ENCODE data around the gene LRRC32. TPM values are rescaled to one million over a fixed set of nuclear protein-coding genes. Genes with fewer than 3 reads are reported as not detected.
"Not testable (repeated sequence)": the region's sequence is repeated elsewhere in the genome, so short reads cannot be mapped to it uniquely, and the experiment has no call there.

LRRC32 gene
- total RNA-seq, 2 experiments from 2014 or later: 1.8 to 2.4 TPM

DNA sequence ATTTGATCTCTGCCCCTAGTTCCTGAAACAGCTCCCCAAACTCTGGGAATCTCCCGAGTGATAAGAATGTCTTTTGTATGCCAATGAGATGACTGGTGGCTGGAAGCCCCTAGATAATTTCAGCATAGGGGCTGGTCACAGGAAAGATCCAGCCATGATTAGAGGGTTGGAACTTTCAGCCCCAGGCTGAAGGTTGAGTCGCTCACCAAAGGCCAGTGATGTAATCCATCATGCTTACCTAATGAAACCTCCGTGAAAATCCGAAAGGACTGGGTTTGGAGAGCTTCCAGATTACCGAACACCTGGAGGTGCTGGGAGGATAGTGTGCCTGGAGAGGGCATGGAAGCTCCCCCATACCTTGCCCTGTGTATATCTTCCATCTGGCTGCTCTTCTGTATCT lies 26.0 kb downstream of the LRRC32 start:
- no peak overlapping the region for H3K4me3 Mint-ChIP-seq
- Histone ChIP-seq H3K4me1 (ENCODE audit: insufficient read depth, low read length) (no peaks in the 10 kb centered on the region), H3K36me3 (ENCODE audit: insufficient read depth, low read length) (no peaks in the 10 kb centered on the region), H3K4me3 (ENCODE audit: low read length) (no peak overlapping the region), H3K27me3 (ENCODE audit: control insufficient read depth in 1 of 2, insufficient read depth in 2 of 2, low read length in 2 of 2) (peaks cover 0 to 7% of the 10 kb centered on the region in 2 experiments), H3K9me3 (ENCODE audit: control insufficient read depth in 1 of 2, insufficient read depth in 1 of 2, low read length in 2 of 2) (peaks cover 6 to 11% of the 10 kb centered on the region in 2 experiments), H3K27ac (ENCODE audit: low read depth in 1 of 2, low read length in 2 of 2) (no peak overlapping the region)
- ATAC-seq (ENCODE audit: poor library complexity) (no peak), DNase-seq (no peak)
- TF ChIP-seq, protein P1, sequence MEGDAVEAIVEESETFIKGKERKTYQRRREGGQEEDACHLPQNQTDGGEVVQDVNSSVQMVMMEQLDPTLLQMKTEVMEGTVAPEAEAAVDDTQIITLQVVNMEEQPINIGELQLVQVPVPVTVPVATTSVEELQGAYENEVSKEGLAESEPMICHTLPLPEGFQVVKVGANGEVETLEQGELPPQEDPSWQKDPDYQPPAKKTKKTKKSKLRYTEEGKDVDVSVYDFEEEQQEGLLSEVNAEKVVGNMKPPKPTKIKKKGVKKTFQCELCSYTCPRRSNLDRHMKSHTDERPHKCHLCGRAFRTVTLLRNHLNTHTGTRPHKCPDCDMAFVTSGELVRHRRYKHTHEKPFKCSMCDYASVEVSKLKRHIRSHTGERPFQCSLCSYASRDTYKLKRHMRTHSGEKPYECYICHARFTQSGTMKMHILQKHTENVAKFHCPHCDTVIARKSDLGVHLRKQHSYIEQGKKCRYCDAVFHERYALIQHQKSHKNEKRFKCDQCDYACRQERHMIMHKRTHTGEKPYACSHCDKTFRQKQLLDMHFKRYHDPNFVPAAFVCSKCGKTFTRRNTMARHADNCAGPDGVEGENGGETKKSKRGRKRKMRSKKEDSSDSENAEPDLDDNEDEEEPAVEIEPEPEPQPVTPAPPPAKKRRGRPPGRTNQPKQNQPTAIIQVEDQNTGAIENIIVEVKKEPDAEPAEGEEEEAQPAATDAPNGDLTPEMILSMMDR (IDR thresholded peaks at IDR 0.05): no peak
- no peaks in the 10 kb centered on the region for H3K4me1 Mint-ChIP-seq (ENCODE audit: low read depth)
- H3K27me3 Mint-ChIP-seq: peaks cover 64% of the 10 kb centered on the region
- no peaks in the 10 kb centered on the region for H3K9me3 Mint-ChIP-seq
- no peaks in the 10 kb centered on the region for H3K36me3 Mint-ChIP-seq (ENCODE audit: low read depth)
- no peak overlapping the region for H3K27ac Mint-ChIP-seq
- CTCF ChIA-PET: no interaction called here
- intact Hi-C loops (cut with DNase I, micrococcal nuclease): no loop called here
- POLR2A ChIA-PET: no interaction called here

DNA sequence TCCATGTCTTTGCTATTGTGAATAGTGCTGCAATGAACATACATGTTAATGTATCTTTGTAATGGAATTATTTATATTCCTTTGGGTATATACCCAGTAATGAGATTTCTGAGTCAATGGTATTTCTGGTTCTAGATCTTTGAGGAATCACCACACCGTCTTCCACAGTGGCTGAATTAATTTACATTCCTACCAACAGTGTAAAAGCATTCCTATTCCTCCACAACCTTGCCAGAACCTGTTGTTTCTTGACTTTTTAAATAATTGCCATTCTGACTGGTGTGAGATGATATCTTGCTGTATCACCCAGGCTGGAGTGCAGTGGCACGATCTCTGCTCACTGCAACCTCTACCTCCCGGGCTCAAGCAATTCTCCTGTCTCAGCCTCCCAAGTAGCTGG lies 26.8 kb downstream of the LRRC32 start:
- DNase-seq; H3K9me3 Mint-ChIP-seq; H3K4me1 ChIP-seq (ENCODE audit: insufficient read depth, low read length); H3K27me3 ChIP-seq (ENCODE audit: control insufficient read depth in 1 of 2, insufficient read depth in 2 of 2, low read length in 2 of 2); H3K4me1 Mint-ChIP-seq (ENCODE audit: low read depth); CTCF ChIA-PET; H3K27ac Mint-ChIP-seq; POLR2A ChIA-PET; H3K4me3 ChIP-seq (ENCODE audit: low read length); H3K36me3 Mint-ChIP-seq (ENCODE audit: low read depth); intact Hi-C loops (cut with DNase I, micrococcal nuclease); H3K4me3 Mint-ChIP-seq; H3K27ac ChIP-seq (ENCODE audit: low read depth in 1 of 2, low read length in 2 of 2); H3K36me3 ChIP-seq (ENCODE audit: insufficient read depth, low read length); ATAC-seq (ENCODE audit: poor library complexity): not testable (repeated sequence)
- peaks cover 7 to 11% of the 10 kb centered on the region in 2 experiments for H3K9me3 ChIP-seq (ENCODE audit: control insufficient read depth in 1 of 2, insufficient read depth in 1 of 2, low read length in 2 of 2)
- H3K27me3 Mint-ChIP-seq: peaks cover 68% of the 10 kb centered on the region

DNA sequence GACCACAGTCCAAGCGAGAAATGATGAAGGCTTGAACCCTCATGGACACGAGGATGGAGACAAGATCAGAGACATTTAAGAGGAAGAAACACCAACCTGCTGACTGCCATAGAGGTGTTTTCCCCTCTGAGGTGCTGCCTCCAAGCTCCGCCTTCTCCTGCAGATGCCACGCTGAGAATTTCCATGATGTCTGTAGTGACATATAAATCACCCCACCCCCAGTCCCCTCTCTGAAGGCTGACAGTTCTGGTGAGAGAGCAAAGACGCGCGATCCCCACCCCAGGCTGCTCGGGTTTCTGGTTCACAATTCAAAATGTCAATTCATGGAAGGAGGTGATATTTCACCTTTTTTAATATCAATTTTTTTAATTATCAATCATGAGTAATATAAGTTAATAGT lies 28.2 kb downstream of the LRRC32 start:
- ChIA-PET CTCF (no interaction called here), POLR2A (no interaction called here)
- no peaks in the 10 kb centered on the region for H3K4me1 ChIP-seq (ENCODE audit: insufficient read depth, low read length)
- DNase-seq (peak in 3 of 14 experiments; percentile 19 to 52 (median 44)), ATAC-seq (ENCODE audit: poor library complexity) (peak; percentile 26)
- H3K9me3 ChIP-seq (ENCODE audit: control insufficient read depth in 1 of 2, insufficient read depth in 1 of 2, low read length in 2 of 2): peaks cover 5 to 10% of the 10 kb centered on the region in 2 experiments
- H3K4me1 Mint-ChIP-seq (ENCODE audit: low read depth): no peaks in the 10 kb centered on the region
- H3K27ac ChIP-seq (ENCODE audit: low read depth in 1 of 2, low read length in 2 of 2): no peak overlapping the region
- H3K4me3 Mint-ChIP-seq: no peak overlapping the region
- no peaks in the 10 kb centered on the region for H3K9me3 Mint-ChIP-seq
- H3K27me3 ChIP-seq (ENCODE audit: control insufficient read depth in 1 of 2, insufficient read depth in 2 of 2, low read length in 2 of 2): peaks cover 2 to 7% of the 10 kb centered on the region in 2 experiments
- H3K27me3 Mint-ChIP-seq: peaks cover 67% of the 10 kb centered on the region
- TF ChIP-seq, protein P1 (IDR thresholded peaks at IDR 0.05): no peak
- no peak overlapping the region for H3K27ac Mint-ChIP-seq
- H3K4me3 ChIP-seq (ENCODE audit: low read length): no peak overlapping the region
- H3K36me3 Mint-ChIP-seq (ENCODE audit: low read depth): no peaks in the 10 kb centered on the region
- intact Hi-C loops (cut with DNase I, micrococcal nuclease): no loop called here
- no peaks in the 10 kb centered on the region for H3K36me3 ChIP-seq (ENCODE audit: insufficient read depth, low read length)

DNA sequence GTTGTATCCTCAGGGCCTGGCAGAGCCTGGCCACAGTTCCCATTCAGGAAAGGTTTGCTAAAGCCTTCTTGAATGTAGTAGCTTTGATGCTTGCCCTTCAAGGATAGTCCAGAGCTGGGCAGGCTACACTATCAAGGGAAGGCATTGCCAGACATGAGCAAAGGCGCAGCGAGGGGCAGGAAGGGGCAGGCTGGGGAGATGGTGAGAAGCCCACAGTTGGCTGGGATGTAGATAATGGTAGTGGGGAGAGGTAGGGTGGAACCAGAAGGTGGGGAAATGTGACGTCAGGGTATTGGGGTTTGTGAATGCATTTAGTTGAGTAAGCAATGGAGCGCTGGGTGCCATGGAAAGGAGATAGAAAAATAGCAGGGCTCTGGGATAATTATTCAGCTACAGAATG lies 28.6 kb downstream of the LRRC32 start:
- ChIA-PET POLR2A (no interaction called here), CTCF (no interaction called here)
- DNase-seq (no peak), ATAC-seq (ENCODE audit: poor library complexity) (no peak)
- H3K4me3 ChIP-seq (ENCODE audit: low read length): no peak overlapping the region
- no peaks in the 10 kb centered on the region for H3K4me1 ChIP-seq (ENCODE audit: insufficient read depth, low read length)
- TF ChIP-seq, protein P1 (IDR thresholded peaks at IDR 0.05): no peak
- H3K27ac Mint-ChIP-seq: no peak overlapping the region
- H3K36me3 ChIP-seq (ENCODE audit: insufficient read depth, low read length): no peaks in the 10 kb centered on the region
- no peaks in the 10 kb centered on the region for H3K4me1 Mint-ChIP-seq (ENCODE audit: low read depth)
- H3K27ac ChIP-seq (ENCODE audit: low read depth in 1 of 2, low read length in 2 of 2): no peak overlapping the region
- H3K27me3 ChIP-seq (ENCODE audit: control insufficient read depth in 1 of 2, insufficient read depth in 2 of 2, low read length in 2 of 2): peaks cover 6 to 7% of the 10 kb centered on the region in 2 experiments
- H3K9me3 Mint-ChIP-seq: no peaks in the 10 kb centered on the region
- H3K4me3 Mint-ChIP-seq: no peak overlapping the region
- H3K36me3 Mint-ChIP-seq (ENCODE audit: low read depth): no peaks in the 10 kb centered on the region
- H3K9me3 ChIP-seq (ENCODE audit: control insufficient read depth in 1 of 2, insufficient read depth in 1 of 2, low read length in 2 of 2): peaks cover 5 to 6% of the 10 kb centered on the region in 2 experiments
- intact Hi-C loops (cut with DNase I, micrococcal nuclease): no loop called here
- peaks cover 70% of the 10 kb centered on the region for H3K27me3 Mint-ChIP-seq
